ENCODE measurements around the gene LGI4. TPM values are rescaled to one million over a fixed set of nuclear protein-coding genes. Genes with fewer than 3 reads are reported as not detected.

LGI4 gene
- total RNA-seq, 1 experiment from 2014 or later, result not detected

DNA sequence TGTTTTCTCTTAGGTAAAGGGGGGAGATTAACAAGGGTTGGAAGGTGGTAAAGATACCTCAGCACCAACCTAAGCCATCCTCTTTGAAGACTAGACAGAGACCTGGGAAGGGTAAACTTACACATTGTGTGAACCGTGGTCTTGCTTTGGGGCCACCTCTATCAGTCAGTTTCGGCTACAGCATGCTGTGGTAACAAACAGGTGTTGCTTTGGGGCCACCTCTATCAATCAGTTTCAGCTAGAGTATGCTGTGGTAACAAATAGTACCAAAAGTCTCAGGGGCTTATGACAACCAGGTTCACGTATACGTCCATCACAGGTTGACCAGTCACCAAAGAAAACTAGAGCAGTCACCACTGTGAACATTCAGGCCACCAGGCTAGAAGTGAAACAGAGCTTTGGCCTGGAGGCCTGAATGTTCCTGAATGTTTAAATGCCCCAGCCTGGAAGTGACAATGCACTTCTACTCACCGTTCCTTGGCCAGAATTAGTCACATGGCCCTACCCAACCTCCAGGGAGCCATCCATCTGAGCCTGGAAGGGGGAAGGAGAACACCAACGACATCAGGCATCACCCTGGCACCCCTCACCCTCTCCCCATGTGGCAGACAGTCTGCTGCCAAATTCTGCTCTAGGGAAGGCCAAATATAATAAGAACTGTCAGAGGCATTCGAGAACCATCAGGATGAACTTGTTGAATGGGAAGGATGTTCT is 12.0 kb upstream of the LGI4 start:
- Histone ChIP-seq H4K20me1 (ENCODE audit: insufficient read depth, low read depth, low read length) (no peaks in the 10 kb centered on the region), H3K4me3 (ENCODE audit: low read length) (no peak overlapping the region), H3K9me2 (replicated peaks; ENCODE audit: insufficient read depth, low read length) (no peaks in the 10 kb centered on the region), H3K27ac (ENCODE audit: low read length) (no peak overlapping the region), H3K9ac (ENCODE audit: low read length) (no peak overlapping the region), H3K27me3 (ENCODE audit: low read length) (no peaks in the 10 kb centered on the region), H2AFZ (ENCODE audit: low read length) (no peak overlapping the region), H3K79me2 (ENCODE audit: low read length) (no peaks in the 10 kb centered on the region), H3K4me1 (ENCODE audit: low read length) (peaks cover 8% of the 10 kb centered on the region), H3K9me3 (ENCODE audit: low read length) (no peaks in the 10 kb centered on the region), H3K36me3 (ENCODE audit: insufficient read depth, low read length) (no peaks in the 10 kb centered on the region), H3K4me2 (ENCODE audit: low read depth, low read length, poor library complexity, severe bottlenecking) (no peak overlapping the region)
- DNase-seq, result no peak

DNA sequence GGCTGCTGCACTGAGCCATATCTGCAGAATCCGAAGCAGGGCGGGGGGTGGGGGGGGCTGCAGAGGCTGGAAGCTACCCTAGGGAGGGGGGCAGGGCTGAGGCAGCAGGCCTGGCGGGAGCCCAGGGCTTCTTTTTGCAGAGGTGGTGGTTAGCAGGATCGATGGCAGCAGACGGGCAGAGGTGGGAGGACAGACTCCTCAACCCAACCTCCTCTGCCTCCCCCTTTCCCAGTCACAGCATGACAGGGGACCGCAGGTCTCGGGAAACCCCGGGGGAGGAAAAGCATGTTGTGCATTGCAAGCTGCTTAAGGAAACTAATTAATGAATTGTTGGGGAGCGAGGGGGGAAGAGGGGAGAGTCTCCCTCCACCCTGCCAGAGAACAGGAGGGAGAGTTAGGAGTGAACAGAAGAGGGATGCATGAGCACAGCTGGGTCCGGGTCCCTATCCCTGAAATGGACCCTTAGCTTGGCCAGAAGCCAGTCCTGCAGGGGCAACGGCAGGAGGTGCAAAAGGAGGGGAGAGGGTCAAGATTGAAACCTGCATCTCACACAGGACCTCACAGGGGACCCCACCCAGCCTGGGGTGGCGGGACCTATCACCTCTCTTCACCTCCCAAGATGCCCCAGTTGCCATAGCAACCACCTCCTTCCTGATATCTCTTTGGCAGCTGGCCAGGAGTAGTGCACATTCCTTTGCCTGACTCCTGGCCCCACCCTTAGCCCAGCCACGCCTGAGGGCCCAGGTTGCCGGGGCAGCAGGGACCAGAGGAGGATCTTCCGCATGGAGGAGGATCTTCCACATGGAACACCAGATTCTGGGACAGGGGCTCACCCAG is 10.0 kb upstream of the LGI4 start:
- Histone ChIP-seq H3K4me2 (ENCODE audit: low read depth, low read length, poor library complexity, severe bottlenecking) (no peak overlapping the region), H3K79me2 (ENCODE audit: low read length) (no peaks in the 10 kb centered on the region), H3K9me2 (replicated peaks; ENCODE audit: insufficient read depth, low read length) (no peaks in the 10 kb centered on the region), H3K4me1 (ENCODE audit: low read length) (peaks cover 18% of the 10 kb centered on the region), H3K9me3 (ENCODE audit: low read length) (no peaks in the 10 kb centered on the region), H3K27ac (ENCODE audit: low read length) (no peak overlapping the region), H3K9ac (ENCODE audit: low read length) (no peak overlapping the region), H3K27me3 (ENCODE audit: low read length) (no peaks in the 10 kb centered on the region), H2AFZ (ENCODE audit: low read length) (no peak overlapping the region), H4K20me1 (ENCODE audit: insufficient read depth, low read depth, low read length) (no peaks in the 10 kb centered on the region), H3K4me3 (ENCODE audit: low read length) (no peak overlapping the region), H3K36me3 (ENCODE audit: insufficient read depth, low read length) (no peaks in the 10 kb centered on the region)
- DNase-seq, result no peak

DNA sequence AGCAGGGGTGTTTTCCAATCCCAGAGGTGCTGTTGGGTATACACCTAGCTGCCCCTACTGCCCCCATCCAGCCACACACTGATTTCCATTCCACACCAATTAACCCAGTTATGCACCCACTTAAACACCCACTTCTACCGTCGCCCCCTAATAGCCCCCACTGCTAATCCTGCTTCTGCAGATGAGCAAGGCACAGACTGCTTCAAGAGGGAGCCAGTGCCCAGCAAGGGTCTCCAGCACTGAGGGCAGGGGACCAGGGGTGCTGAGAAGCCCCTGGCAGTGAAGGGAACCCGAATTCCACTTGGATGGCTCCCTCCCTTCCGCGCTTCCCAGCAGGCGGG is 9.4 kb upstream of the LGI4 start:
- Histone ChIP-seq H3K27ac (ENCODE audit: low read length) (no peak overlapping the region), H3K4me2 (ENCODE audit: low read depth, low read length, poor library complexity, severe bottlenecking) (no peak overlapping the region), H3K79me2 (ENCODE audit: low read length) (no peaks in the 10 kb centered on the region), H3K9ac (ENCODE audit: low read length) (no peak overlapping the region), H3K36me3 (ENCODE audit: insufficient read depth, low read length) (no peaks in the 10 kb centered on the region), H3K4me3 (ENCODE audit: low read length) (no peak overlapping the region), H3K4me1 (ENCODE audit: low read length) (peaks cover 18% of the 10 kb centered on the region), H4K20me1 (ENCODE audit: insufficient read depth, low read depth, low read length) (no peaks in the 10 kb centered on the region), H3K9me2 (replicated peaks; ENCODE audit: insufficient read depth, low read length) (no peaks in the 10 kb centered on the region), H3K9me3 (ENCODE audit: low read length) (no peaks in the 10 kb centered on the region), H3K27me3 (ENCODE audit: low read length) (no peaks in the 10 kb centered on the region), H2AFZ (ENCODE audit: low read length) (no peak overlapping the region)
- DNase-seq, result no peak

- H3K27ac ChIP-seq (ENCODE audit: low read length), result no peak overlapping the region
- no peak overlapping the region for H3K4me2 ChIP-seq (ENCODE audit: low read depth, low read length, poor library complexity, severe bottlenecking)
- no peaks in the 10 kb centered on the region for H3K79me2 ChIP-seq (ENCODE audit: low read length)
- no peaks in the 10 kb centered on the region for H3K27me3 ChIP-seq (ENCODE audit: low read length)
- H3K9ac ChIP-seq (ENCODE audit: low read length), result no peak overlapping the region
- DNase-seq, result no peak
- peaks cover 18% of the 10 kb centered on the region for H3K4me1 ChIP-seq (ENCODE audit: low read length)
- H4K20me1 ChIP-seq (ENCODE audit: insufficient read depth, low read depth, low read length), result no peaks in the 10 kb centered on the region
- H3K4me3 ChIP-seq (ENCODE audit: low read length), result no peak overlapping the region
- no peaks in the 10 kb centered on the region for H3K36me3 ChIP-seq (ENCODE audit: insufficient read depth, low read length)
- no peaks in the 10 kb centered on the region for H3K9me3 ChIP-seq (ENCODE audit: low read length)
- H3K9me2 ChIP-seq (replicated peaks; ENCODE audit: insufficient read depth, low read length), result no peaks in the 10 kb centered on the region
- H2AFZ ChIP-seq (ENCODE audit: low read length), result no peak overlapping the region
Observed at GRCh38 chr19:35143818-35144217, 9.0 kb upstream of the LGI4 start.

- Histone ChIP-seq H3K4me1 (ENCODE audit: low read length) (peaks cover 18% of the 10 kb centered on the region), H3K27me3 (ENCODE audit: low read length) (no peaks in the 10 kb centered on the region), H3K4me2 (ENCODE audit: low read depth, low read length, poor library complexity, severe bottlenecking) (no peak within 1 kb of the TSS), H3K9me3 (ENCODE audit: low read length) (no peaks in the 10 kb centered on the region), H3K79me2 (ENCODE audit: low read length) (no peaks in the 10 kb centered on the region), H3K36me3 (ENCODE audit: insufficient read depth, low read length) (no peaks in the 10 kb centered on the region), H3K4me3 (ENCODE audit: low read length) (no peak within 1 kb of the TSS), H3K9ac (ENCODE audit: low read length) (no peak within 1 kb of the TSS), H3K9me2 (replicated peaks; ENCODE audit: insufficient read depth, low read length) (no peaks in the 10 kb centered on the region), H3K27ac (ENCODE audit: low read length) (no peak within 1 kb of the TSS), H2AFZ (ENCODE audit: low read length) (no peak within 1 kb of the TSS), H4K20me1 (ENCODE audit: insufficient read depth, low read depth, low read length) (no peaks in the 10 kb centered on the region)
- DNase-seq, result no peak
Observed at GRCh38 chr19:35143231-35143715, 8.4 kb upstream of the LGI4 start, which contains the start of gene FXYD7. Gene FXYD7 (plus strand): TSS chr19:35143255. CDS start chr19:35143334, 79 bp downstream.

DNA sequence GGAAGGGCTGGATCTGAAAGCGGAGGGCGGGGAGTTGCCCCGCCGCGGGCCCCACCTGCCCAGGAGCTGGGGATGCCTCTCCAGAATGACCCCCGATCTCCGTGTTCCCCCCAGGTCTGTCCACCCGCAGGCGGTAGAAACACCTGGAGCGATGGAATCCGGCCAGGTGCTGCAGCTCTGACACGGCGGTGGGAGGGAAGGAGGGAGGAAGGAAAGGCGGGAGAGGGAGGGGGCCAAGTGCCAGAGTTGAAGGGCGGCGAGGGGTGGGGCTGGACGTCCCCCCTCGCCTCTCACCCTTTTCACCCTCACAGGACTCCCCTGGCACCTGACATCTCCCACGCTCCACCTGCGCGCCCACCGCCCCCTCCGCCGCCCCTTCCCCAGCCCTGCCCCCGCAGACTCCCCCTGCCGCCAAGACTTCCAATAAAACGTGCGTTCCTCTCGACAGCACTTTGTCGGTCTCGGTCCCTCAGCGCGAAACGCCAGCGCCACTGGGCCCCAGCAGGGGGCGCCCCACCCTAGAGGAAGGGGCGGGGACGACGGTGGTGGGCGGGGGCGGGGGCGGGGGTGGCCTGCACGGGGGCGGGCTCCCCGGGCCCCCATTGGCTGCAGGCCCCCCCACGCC is 7.9 kb upstream of the LGI4 start:
- Histone ChIP-seq H2AFZ (ENCODE audit: low read length) (no peak overlapping the region), H3K4me1 (ENCODE audit: low read length) (peaks cover 18% of the 10 kb centered on the region), H3K79me2 (ENCODE audit: low read length) (no peaks in the 10 kb centered on the region), H3K4me2 (ENCODE audit: low read depth, low read length, poor library complexity, severe bottlenecking) (no peak overlapping the region), H3K9me3 (ENCODE audit: low read length) (no peaks in the 10 kb centered on the region), H3K4me3 (ENCODE audit: low read length) (no peak overlapping the region), H3K9me2 (replicated peaks; ENCODE audit: insufficient read depth, low read length) (no peaks in the 10 kb centered on the region), H4K20me1 (ENCODE audit: insufficient read depth, low read depth, low read length) (no peaks in the 10 kb centered on the region), H3K27me3 (ENCODE audit: low read length) (no peaks in the 10 kb centered on the region), H3K9ac (ENCODE audit: low read length) (no peak overlapping the region), H3K27ac (ENCODE audit: low read length) (no peak overlapping the region), H3K36me3 (ENCODE audit: insufficient read depth, low read length) (no peaks in the 10 kb centered on the region)
- DNase-seq, result peak; percentile 89

DNA sequence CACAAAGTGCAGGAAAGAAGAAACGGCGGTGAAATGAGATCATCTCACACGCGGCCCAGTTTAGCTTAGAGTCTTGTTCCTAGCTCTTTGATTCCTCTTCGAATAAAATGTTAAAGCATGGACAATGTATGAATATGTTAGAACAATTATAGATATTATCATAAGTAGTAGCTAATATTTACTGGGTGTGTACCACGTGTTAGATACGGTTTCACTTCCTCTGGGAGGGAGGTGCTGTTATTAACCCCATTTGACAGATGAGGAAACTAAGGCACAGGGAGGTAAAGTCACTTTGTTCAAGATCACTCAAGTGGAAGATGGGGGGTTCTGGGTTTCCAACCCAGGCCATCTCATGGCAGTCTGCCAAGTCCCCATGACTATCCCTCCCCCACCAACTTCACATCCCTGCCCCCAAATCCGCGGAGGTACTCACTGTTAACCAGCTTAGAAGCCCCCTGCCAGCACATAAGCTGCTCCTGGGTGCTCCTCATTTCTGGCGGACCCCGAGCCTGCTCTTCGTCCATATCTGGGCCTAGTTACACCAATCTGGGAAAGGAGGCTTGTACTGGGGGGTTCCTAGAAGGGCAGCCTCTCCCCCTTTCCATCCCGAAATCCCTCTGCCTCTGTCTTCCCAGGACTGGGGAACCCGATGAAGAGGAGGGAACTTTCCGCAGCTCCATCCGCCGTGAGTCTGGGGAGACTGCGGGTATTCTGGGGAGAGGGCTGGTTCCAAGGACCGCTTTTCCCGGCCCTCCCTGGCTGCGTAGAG is 7.2 kb upstream of the LGI4 start:
- Histone ChIP-seq H3K36me3 (ENCODE audit: insufficient read depth, low read length) (no peaks in the 10 kb centered on the region), H3K4me2 (ENCODE audit: low read depth, low read length, poor library complexity, severe bottlenecking) (peak overlapping the region; percentile 54), H3K4me1 (ENCODE audit: low read length) (peaks cover 18% of the 10 kb centered on the region), H3K9ac (ENCODE audit: low read length) (peak overlapping the region; percentile 29), H3K9me3 (ENCODE audit: low read length) (no peaks in the 10 kb centered on the region), H3K79me2 (ENCODE audit: low read length) (no peaks in the 10 kb centered on the region), H4K20me1 (ENCODE audit: insufficient read depth, low read depth, low read length) (no peaks in the 10 kb centered on the region), H3K27ac (ENCODE audit: low read length) (no peak overlapping the region), H3K27me3 (ENCODE audit: low read length) (no peaks in the 10 kb centered on the region), H3K9me2 (replicated peaks; ENCODE audit: insufficient read depth, low read length) (no peaks in the 10 kb centered on the region), H3K4me3 (ENCODE audit: low read length) (peak overlapping the region; percentile 35; the same call in 1 of the 2 replicates), H2AFZ (ENCODE audit: low read length) (peak overlapping the region; percentile 43; the same call in 1 of the 2 replicates)
- DNase-seq, result peak; percentile 60

All from Karpas-422 (cell line).